ENCODE measurements around the gene LPXN. TPM values are rescaled to one million over a fixed set of nuclear protein-coding genes. Genes with fewer than 3 reads are reported as not detected.

Gene LPXN
- total RNA-seq, 2 donors from 2014 or later = 113 to 121 TPM

DNA sequence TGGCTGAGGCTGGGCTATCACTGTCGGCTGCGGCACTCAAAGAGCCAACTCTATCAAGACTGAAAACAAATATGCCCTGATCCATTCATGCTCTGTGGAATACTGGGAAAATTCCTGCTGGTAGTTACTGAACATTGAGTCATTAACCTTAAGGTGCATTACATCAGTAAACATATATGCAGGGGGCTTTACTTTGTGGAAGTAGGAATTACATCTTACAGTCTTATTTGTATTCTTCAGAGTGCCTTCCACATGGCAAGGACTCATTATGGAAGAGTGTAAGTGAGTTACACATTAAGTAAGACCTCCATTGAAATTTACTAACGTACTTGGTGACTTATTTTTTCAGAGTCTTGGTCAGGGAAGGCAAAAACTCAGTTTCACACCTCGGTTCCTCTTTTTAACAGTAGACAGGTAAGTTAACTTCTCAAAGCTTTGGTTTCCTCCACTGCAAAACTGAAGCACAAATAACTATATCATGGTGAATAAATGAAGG, 72.2 kb downstream of the LPXN start:
- Mint-ChIP-seq H3K27ac (no peak overlapping the region), H3K4me1 (ENCODE audit: low read depth) (peaks cover 30% of the 10 kb centered on the region), H3K27me3 (ENCODE audit: low read depth) (no peaks in the 10 kb centered on the region), H3K36me3 (ENCODE audit: insufficient read depth in 2 of 2) (peaks cover 2 to 4% of the 10 kb centered on the region in 2 donors), H3K9me3 (peaks cover 0 to 2% of the 10 kb centered on the region in 2 donors), H3K4me3 (no peak overlapping the region)
- ATAC-seq (replicated peaks in 1 of 2) = no peak
- no peak for DNase-seq

DNA sequence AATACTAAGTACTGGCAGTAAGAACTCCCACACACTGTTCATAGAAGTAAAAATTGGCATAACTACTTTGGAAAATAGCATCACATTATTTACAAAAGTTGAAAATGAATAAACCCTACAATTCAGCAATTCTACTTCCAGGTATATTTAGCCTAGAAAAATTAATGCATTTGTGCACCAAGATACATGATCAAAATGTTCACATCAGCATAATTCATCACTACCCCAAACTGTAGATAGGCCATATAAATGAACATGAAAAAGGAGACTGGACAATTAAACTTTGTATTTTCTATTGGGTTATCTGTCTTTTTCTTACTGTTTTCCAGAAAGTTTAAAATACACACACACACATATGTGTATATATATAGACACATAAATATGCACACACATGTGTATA, 73.7 kb downstream of the LPXN start:
- H3K4me3 Mint-ChIP-seq = no peak overlapping the region
- ATAC-seq (replicated peaks in 1 of 2) (no peak), DNase-seq (no peak)
- H3K27me3 Mint-ChIP-seq (ENCODE audit: low read depth) = no peaks in the 10 kb centered on the region
- H3K4me1 Mint-ChIP-seq (ENCODE audit: low read depth) = peaks cover 28% of the 10 kb centered on the region
- H3K27ac Mint-ChIP-seq = no peak overlapping the region
- H3K9me3 Mint-ChIP-seq = no peaks in the 10 kb centered on the region
- peaks cover 0 to 2% of the 10 kb centered on the region in 2 donors for H3K36me3 Mint-ChIP-seq (ENCODE audit: insufficient read depth in 2 of 2)

DNA sequence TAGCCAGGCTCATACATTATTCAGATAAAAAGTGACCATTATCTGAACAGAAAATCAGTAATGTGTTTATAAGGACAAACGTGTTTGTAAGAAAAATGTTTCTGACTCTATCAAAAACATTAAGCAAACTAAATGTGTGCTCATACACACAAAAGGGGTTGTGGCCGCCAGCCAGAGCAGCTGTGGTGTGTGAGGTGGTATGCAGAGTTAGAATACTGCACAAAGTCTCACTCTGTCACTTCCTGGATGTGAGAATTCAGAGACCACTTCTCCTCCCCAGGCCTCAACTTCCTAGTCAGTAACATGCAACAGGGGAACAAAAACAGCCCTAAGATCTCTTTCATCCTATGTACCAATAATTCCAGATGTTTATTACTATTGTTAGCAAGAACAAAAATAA, 77.2 kb downstream of the LPXN start:
- peak; percentile 36 to 73 for ATAC-seq (replicated peaks in 1 of 2)
- no peaks in the 10 kb centered on the region for H3K9me3 Mint-ChIP-seq
- peaks cover 21% of the 10 kb centered on the region for H3K4me1 Mint-ChIP-seq (ENCODE audit: low read depth)
- H3K27ac Mint-ChIP-seq = peak overlapping the region; percentile 44
- peak in 1 of 2 donors; percentile 12 for DNase-seq
- H3K4me3 Mint-ChIP-seq = no peak overlapping the region
- H3K36me3 Mint-ChIP-seq (ENCODE audit: insufficient read depth in 2 of 2) = no peaks in the 10 kb centered on the region
- no peaks in the 10 kb centered on the region for H3K27me3 Mint-ChIP-seq (ENCODE audit: low read depth)

DNA sequence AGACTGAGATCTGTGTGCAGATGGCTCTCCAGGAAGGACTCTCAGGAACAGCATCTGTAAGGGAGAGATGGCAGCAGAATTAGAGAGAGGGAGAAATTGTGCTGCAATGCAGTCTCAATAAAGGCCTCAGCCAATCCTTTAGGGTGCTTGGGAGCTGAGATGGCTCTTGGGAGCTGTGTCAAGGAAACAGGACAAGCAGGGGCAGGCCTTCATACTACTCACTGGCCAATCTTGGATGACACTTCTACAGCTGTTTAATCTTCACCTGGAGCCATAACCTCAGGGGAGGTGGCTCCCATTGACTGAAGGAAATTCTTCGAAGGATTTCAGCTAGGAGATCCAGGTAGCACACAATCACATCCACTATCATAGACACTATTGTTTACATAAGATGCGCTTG, 77.7 kb downstream of the LPXN start:
- H3K27ac Mint-ChIP-seq = peak overlapping the region; percentile 44
- no peak for DNase-seq

DNA sequence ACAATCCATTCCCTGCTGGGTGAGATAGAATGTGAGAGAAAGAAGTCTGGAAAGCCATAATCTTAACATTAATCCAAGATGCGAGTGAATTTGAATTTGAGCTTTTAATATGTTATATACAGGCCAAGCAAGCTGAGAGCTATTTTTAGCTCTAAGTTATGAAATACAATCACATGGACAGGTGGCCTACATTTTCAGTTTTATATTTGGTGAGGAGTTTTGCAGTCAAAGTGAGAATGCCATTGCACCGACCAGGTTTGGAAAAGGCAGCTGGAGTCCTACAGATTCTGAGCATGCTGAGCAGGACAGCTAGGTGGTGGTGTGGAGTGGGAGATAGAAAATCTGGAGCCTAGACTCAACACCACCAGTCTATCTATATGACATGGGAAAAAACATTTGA, 79.8 kb downstream of the LPXN start:
- DNase-seq = no peak
- H3K4me3 Mint-ChIP-seq = no peak overlapping the region
- ATAC-seq (replicated peaks in 1 of 2) = no peak
- H3K27me3 Mint-ChIP-seq (ENCODE audit: low read depth) = no peaks in the 10 kb centered on the region
- H3K9me3 Mint-ChIP-seq = no peaks in the 10 kb centered on the region
- peaks cover 0 to 2% of the 10 kb centered on the region in 2 donors for H3K36me3 Mint-ChIP-seq (ENCODE audit: insufficient read depth in 2 of 2)
- H3K27ac Mint-ChIP-seq = no peak overlapping the region
- H3K4me1 Mint-ChIP-seq (ENCODE audit: low read depth) = peaks cover 22% of the 10 kb centered on the region

More for the DNA sequence above, 77.7 kb downstream of the LPXN start:
- Mint-ChIP-seq H3K36me3 (ENCODE audit: insufficient read depth in 2 of 2) (no peaks in the 10 kb centered on the region), H3K9me3 (no peaks in the 10 kb centered on the region), H3K27me3 (ENCODE audit: low read depth) (no peaks in the 10 kb centered on the region), H3K4me3 (no peak overlapping the region), H3K4me1 (ENCODE audit: low read depth) (peaks cover 22% of the 10 kb centered on the region)
- no peak for ATAC-seq (replicated peaks in 1 of 2)

DNA sequence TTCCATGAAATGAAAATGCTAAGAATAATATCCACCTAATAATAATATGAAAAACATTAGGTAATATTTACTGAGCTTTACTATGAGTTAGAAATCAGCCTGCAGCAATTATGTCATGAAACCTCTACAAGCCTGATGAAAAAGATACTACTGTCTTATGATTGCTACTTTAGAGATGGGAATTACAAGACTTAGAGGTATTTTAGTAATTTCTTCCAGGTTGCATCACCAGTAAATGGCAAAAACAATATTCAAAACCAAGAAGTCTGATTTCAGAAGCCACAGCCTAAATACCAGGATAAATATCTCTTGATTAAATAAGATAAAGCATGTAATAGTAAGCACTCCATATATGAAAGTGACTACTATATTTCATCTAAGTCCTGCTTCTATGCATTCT, 81.6 kb downstream of the LPXN start:
- Mint-ChIP-seq H3K27me3 (ENCODE audit: low read depth) (no peaks in the 10 kb centered on the region), H3K4me1 (ENCODE audit: low read depth) (peaks cover 18% of the 10 kb centered on the region), H3K9me3 (no peaks in the 10 kb centered on the region), H3K4me3 (no peak overlapping the region), H3K36me3 (ENCODE audit: insufficient read depth in 2 of 2) (peaks cover 0 to 2% of the 10 kb centered on the region in 2 donors), H3K27ac (no peak overlapping the region)
- DNase-seq = no peak
- no peak for ATAC-seq (replicated peaks in 1 of 2)

DNA sequence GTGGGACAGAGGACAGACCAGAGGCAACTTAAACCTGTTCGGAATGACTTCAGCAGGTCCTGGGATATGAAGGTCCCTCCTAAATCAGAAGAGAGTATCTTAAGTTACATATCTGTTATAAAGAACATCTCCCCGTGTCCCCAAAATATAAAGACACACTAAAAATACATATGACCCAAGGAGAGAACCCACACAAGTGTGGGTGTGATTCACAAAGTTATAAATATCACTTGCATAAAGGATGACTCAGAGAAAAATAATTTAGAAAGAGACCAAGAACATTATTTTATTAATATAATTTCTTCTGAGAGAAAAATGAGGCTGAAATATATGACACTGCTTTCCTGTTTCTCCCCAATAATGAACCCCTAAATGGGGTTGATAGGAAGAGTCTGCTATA, 82.0 kb downstream of the LPXN start:
- DNase-seq (no peak), ATAC-seq (replicated peaks in 1 of 2) (no peak)
- no peak overlapping the region for H3K27ac Mint-ChIP-seq
- H3K4me1 Mint-ChIP-seq (ENCODE audit: low read depth) = peaks cover 14% of the 10 kb centered on the region
- H3K27me3 Mint-ChIP-seq (ENCODE audit: low read depth) = no peaks in the 10 kb centered on the region
- no peak overlapping the region for H3K4me3 Mint-ChIP-seq
- H3K36me3 Mint-ChIP-seq (ENCODE audit: insufficient read depth in 2 of 2) = peaks cover 0 to 2% of the 10 kb centered on the region in 2 donors
- H3K9me3 Mint-ChIP-seq = no peaks in the 10 kb centered on the region

DNA sequence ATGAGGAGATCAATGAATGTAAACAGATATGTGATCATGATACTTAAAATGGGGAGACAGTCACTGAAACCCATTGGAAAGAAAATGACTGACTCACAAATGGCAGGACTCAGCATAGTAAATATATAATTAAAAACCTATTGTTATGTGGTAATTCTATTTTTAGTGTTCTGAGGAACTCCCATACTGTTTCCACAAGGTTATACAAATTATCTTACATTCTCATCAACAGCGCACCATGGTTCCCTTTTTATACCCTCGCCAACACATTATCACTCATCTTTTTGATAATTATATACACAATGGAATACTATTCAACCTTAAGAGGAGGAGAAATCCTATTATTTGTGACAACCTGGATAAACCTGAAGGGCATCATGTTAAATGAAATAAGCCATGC, 84.8 kb downstream of the LPXN start:
- ATAC-seq (replicated peaks in 1 of 2) = no peak
- no peak overlapping the region for H3K27ac Mint-ChIP-seq
- peaks cover 0 to 2% of the 10 kb centered on the region in 2 donors for H3K36me3 Mint-ChIP-seq (ENCODE audit: insufficient read depth in 2 of 2)
- H3K27me3 Mint-ChIP-seq (ENCODE audit: low read depth) = no peaks in the 10 kb centered on the region
- H3K4me1 Mint-ChIP-seq (ENCODE audit: low read depth) = peaks cover 7% of the 10 kb centered on the region
- no peak for DNase-seq
- H3K4me3 Mint-ChIP-seq = no peak overlapping the region
- no peaks in the 10 kb centered on the region for H3K9me3 Mint-ChIP-seq

DNA sequence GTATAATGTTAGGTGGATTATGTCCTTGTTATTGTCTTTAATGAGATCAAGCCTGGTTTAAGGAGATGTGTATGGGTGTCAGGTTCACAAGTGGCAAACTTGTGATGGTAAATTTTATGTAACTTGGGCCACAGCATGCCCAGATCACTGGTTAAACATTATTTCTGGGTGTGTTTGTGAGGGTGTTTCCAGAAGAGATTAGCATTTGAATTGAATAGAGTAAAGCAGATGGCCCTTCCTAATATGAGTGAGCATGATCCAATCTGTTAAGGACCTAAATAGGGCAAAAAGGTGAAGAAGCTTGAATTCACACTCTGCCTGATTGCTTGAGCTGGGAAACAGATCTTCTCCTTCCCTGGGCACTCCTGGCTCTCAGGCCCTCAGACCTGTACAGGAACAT, 88.5 kb downstream of the LPXN start:
- no peak for ATAC-seq (replicated peaks in 1 of 2)
- Mint-ChIP-seq H3K27me3 (ENCODE audit: low read depth) (no peaks in the 10 kb centered on the region), H3K4me1 (ENCODE audit: low read depth) (no peaks in the 10 kb centered on the region)

DNA sequence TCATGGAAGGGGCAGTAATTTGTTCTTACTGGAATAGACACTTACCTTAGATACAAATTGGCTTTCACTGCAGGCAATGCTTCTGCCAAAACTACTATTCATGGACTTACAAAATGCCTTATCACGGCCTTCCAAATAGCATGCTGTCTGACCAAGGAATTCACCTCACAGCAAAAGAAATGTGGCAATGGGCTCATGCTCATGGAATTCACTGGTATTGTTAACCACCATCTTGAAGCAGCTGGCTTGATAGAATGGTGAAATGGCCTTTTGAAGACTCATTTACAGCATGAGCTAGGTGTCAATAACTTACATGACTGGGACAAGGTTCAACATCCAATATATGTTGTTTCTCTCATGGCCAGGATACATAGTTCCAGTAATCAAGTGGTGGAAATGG, 89.7 kb downstream of the LPXN start:
- Mint-ChIP-seq H3K4me3 (no peak overlapping the region), H3K27me3 (ENCODE audit: low read depth) (no peaks in the 10 kb centered on the region), H3K4me1 (ENCODE audit: low read depth) (no peaks in the 10 kb centered on the region), H3K36me3 (ENCODE audit: insufficient read depth in 2 of 2) (no peaks in the 10 kb centered on the region), H3K9me3 (peaks cover 1% of the 10 kb centered on the region in 2 donors), H3K27ac (no peak overlapping the region)
- DNase-seq (no peak), ATAC-seq (replicated peaks in 1 of 2) (no peak)

More for the DNA sequence above, 88.5 kb downstream of the LPXN start:
- no peak overlapping the region for H3K4me3 Mint-ChIP-seq
- no peak for DNase-seq
- no peaks in the 10 kb centered on the region for H3K36me3 Mint-ChIP-seq (ENCODE audit: insufficient read depth in 2 of 2)
- no peak overlapping the region for H3K27ac Mint-ChIP-seq
- H3K9me3 Mint-ChIP-seq = peaks cover 1% of the 10 kb centered on the region in 2 donors

Other genes starting within 250 kb of the LPXN start
- not detected for gene OR5B17, start 216.8 kb downstream of the LPXN start, total RNA-seq
- not detected for gene OR5B3, start 169.0 kb downstream of the LPXN start, total RNA-seq
- gene OR5B2, start 147.7 kb downstream of the LPXN start, total RNA-seq = not detected
- under 1 TPM in 1 of 2 donors, not detected in 1; 0.24 TPM for gene OR5B12, start 133.6 kb downstream of the LPXN start, total RNA-seq
- under 1 TPM in 1 of 2 donors, not detected in 1; 0.35 TPM for gene OR5B21, start 67.8 kb downstream of the LPXN start, total RNA-seq
- 10 to 100 TPM; 43.4 to 48.4 TPM for gene ZFP91, start 3.2 kb upstream of the LPXN start, total RNA-seq
- 1 to 10 TPM; 4.5 to 5.0 TPM for gene CNTF, start 46.8 kb upstream of the LPXN start, total RNA-seq
- gene GLYAT, start 156.1 kb upstream of the LPXN start, total RNA-seq = not detected